ENCODE results near the gene VAPB. TPM values are rescaled to one million over a fixed set of nuclear protein-coding genes. Genes with fewer than 3 reads are reported as not detected.

The VAPB gene
- total and polyA plus RNA-seq, 4 experiments from 2014 or later: 27.6 to 40.1 (median 33.0) TPM

- intact Hi-C loops (cut with micrococcal nuclease): no loop called here
- DNase-seq: no peak
- Histone ChIP-seq H3K27ac (ENCODE audit: low read depth, low read length) (no peak overlapping the region), H3K36me3 (ENCODE audit: insufficient read depth, low read length) (no peaks in the 10 kb centered on the region), H3K4me3 (ENCODE audit: low read length in 2 of 2) (no peak overlapping the region), H3K27me3 (ENCODE audit: insufficient read depth, low read length) (no peaks in the 10 kb centered on the region), H3K9me3 (ENCODE audit: control insufficient read depth in 1 of 2, low read length in 2 of 2) (no peaks in the 10 kb centered on the region), H3K4me1 (ENCODE audit: insufficient read depth, low read length) (peaks cover 29% of the 10 kb centered on the region)
- POLR2A ChIA-PET (ENCODE audit: partially characterized antibody): interaction anchor here (1.0 kb wide), 1 partner anchor 9 kb away, joined by 3 read pairs; no protein-coding TSS in a partner anchor
- Mint-ChIP-seq H3K9me3 (peaks cover 0 to 2% (median 0%) of the 10 kb centered on the region in 8 donors), H3K4me3 (peak overlapping the region in 6 of 8 donors; percentile 9 to 87 (median 43)), H3K27me3 (no peaks in the 10 kb centered on the region), H3K27ac (peak overlapping the region in 6 of 7 donors; percentile 45 to 91 (median 82)), H3K4me1 (peaks cover 19 to 58% (median 46%) of the 10 kb centered on the region in 4 donors), H3K36me3 (peaks cover 33 to 43% of the 10 kb centered on the region in 2 donors)
- CTCF ChIA-PET (ENCODE audit: partially characterized antibody): no interaction called here
Observed at GRCh38 chr20:58416057-58416456, 27.0 kb downstream of the VAPB start.

GRCh38 chr20:58416835-58417234 lies 27.8 kb downstream of the VAPB start:
- H3K4me3 ChIP-seq (ENCODE audit: low read length in 2 of 2): no peak overlapping the region
- no peak overlapping the region for H3K27ac ChIP-seq (ENCODE audit: low read depth, low read length)
- intact Hi-C loops (cut with micrococcal nuclease): no loop called here

GRCh38 chr20:58417438-58417837 lies 28.4 kb downstream of the VAPB start:
- peaks cover 38 to 51% of the 10 kb centered on the region in 2 donors for H3K36me3 Mint-ChIP-seq
- H3K9me3 Mint-ChIP-seq: peaks cover 0 to 2% (median 0%) of the 10 kb centered on the region in 8 donors
- ChIA-PET POLR2A (ENCODE audit: partially characterized antibody) (interaction anchor here (0.6 to 1.0 kb wide), 2 partner anchors 10 to 40 kb away, joined by 3 read pairs; no protein-coding TSS in a partner anchor), CTCF (ENCODE audit: partially characterized antibody) (no interaction called here)
- H3K9me3 ChIP-seq (ENCODE audit: control insufficient read depth in 1 of 2, low read length in 2 of 2): no peaks in the 10 kb centered on the region
- H3K27me3 ChIP-seq (ENCODE audit: insufficient read depth, low read length): no peaks in the 10 kb centered on the region
- no peaks in the 10 kb centered on the region for H3K27me3 Mint-ChIP-seq
- H3K4me1 ChIP-seq (ENCODE audit: insufficient read depth, low read length): peaks cover 29% of the 10 kb centered on the region
- no peak for DNase-seq
- no peak overlapping the region for H3K4me3 ChIP-seq (ENCODE audit: low read length in 2 of 2)
- peak overlapping the region in 3 of 7 donors; percentile 32 to 91 (median 59) for H3K27ac Mint-ChIP-seq
- intact Hi-C loops (cut with micrococcal nuclease): no loop called here
- H3K4me3 Mint-ChIP-seq: no peak overlapping the region
- no peak overlapping the region for H3K27ac ChIP-seq (ENCODE audit: low read depth, low read length)
- H3K36me3 ChIP-seq (ENCODE audit: insufficient read depth, low read length): peaks cover 4% of the 10 kb centered on the region
- H3K4me1 Mint-ChIP-seq: peaks cover 19 to 54% (median 46%) of the 10 kb centered on the region in 4 donors

More at GRCh38 chr20:58416835-58417234, 27.8 kb downstream of the VAPB start:
- peaks cover 29% of the 10 kb centered on the region for H3K4me1 ChIP-seq (ENCODE audit: insufficient read depth, low read length)
- POLR2A ChIA-PET (ENCODE audit: partially characterized antibody): interaction anchor here (1.0 kb wide), 1 partner anchor 9 kb away, joined by 3 read pairs; no protein-coding TSS in a partner anchor
- peak in 4 of 5 donors; percentile 17 to 64 (median 34) for DNase-seq
- Mint-ChIP-seq H3K9me3 (peaks cover 0 to 2% (median 0%) of the 10 kb centered on the region in 8 donors), H3K4me1 (peaks cover 19 to 57% (median 48%) of the 10 kb centered on the region in 4 donors), H3K4me3 (peak overlapping the region; percentile 9 to 87 (median 56)), H3K27me3 (no peaks in the 10 kb centered on the region), H3K27ac (peak overlapping the region; percentile 45 to 91 (median 87)), H3K36me3 (peaks cover 33 to 46% of the 10 kb centered on the region in 2 donors)
- no peaks in the 10 kb centered on the region for H3K9me3 ChIP-seq (ENCODE audit: control insufficient read depth in 1 of 2, low read length in 2 of 2)
- no peaks in the 10 kb centered on the region for H3K27me3 ChIP-seq (ENCODE audit: insufficient read depth, low read length)
- CTCF ChIA-PET (ENCODE audit: partially characterized antibody): no interaction called here
- H3K36me3 ChIP-seq (ENCODE audit: insufficient read depth, low read length): peaks cover 4% of the 10 kb centered on the region

- Histone ChIP-seq H3K27me3 (ENCODE audit: insufficient read depth, low read length) (no peaks in the 10 kb centered on the region), H3K36me3 (ENCODE audit: insufficient read depth, low read length) (peaks cover 4% of the 10 kb centered on the region), H3K9me3 (ENCODE audit: control insufficient read depth in 1 of 2, low read length in 2 of 2) (no peaks in the 10 kb centered on the region), H3K4me3 (ENCODE audit: low read length in 2 of 2) (no peak overlapping the region), H3K27ac (ENCODE audit: low read depth, low read length) (no peak overlapping the region), H3K4me1 (ENCODE audit: insufficient read depth, low read length) (peaks cover 29% of the 10 kb centered on the region)
- peaks cover 19 to 56% (median 46%) of the 10 kb centered on the region in 4 donors for H3K4me1 Mint-ChIP-seq
- peak overlapping the region; percentile 6 to 87 (median 65) for H3K27ac Mint-ChIP-seq
- H3K36me3 Mint-ChIP-seq: peaks cover 38 to 56% of the 10 kb centered on the region in 2 donors
- intact Hi-C loops (cut with micrococcal nuclease): no loop called here
- peaks cover 0 to 2% (median 0%) of the 10 kb centered on the region in 8 donors for H3K9me3 Mint-ChIP-seq
- ChIA-PET POLR2A (ENCODE audit: partially characterized antibody) (no interaction called here), CTCF (ENCODE audit: partially characterized antibody) (no interaction called here)
- H3K4me3 Mint-ChIP-seq: no peak overlapping the region
- H3K27me3 Mint-ChIP-seq: no peaks in the 10 kb centered on the region
- DNase-seq: no peak
Observed at GRCh38 chr20:58418949-58419748, 30.1 kb downstream of the VAPB start.

DNA sequence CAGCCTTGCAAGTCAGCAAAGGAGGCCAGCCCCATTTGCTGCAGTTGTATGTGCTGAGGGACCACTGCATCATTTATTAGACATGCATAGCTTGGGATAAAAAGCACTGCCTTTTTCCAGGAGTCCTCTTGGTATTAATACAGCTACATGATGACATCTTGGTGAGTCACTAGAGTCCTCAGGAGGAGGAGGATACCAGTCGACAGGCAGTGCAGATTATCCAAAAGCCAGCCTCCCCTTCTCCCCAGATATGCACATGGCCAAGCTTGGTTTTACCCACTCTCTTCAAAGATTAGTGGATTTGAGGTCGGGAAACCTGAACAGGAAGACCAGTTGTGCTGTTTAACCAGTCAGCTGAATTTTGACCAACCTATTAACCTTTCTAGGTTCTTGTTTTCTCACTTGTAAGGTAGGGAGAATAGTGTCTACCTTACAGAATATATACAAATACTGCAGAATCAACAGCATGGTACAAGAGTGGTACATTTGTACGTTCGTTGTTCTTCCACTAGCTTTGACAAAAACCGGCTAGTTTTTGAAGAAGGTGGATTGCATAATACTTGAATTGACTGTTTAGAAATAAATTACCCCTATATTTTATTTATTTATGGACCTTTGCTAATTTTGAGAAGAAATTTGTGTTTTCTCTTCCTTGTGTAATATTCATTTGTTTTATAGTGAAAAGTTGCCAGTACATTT lies 31.9 kb downstream of the VAPB start:
- Histone ChIP-seq H3K27ac (ENCODE audit: low read depth, low read length) (no peak overlapping the region), H3K27me3 (ENCODE audit: insufficient read depth, low read length) (no peaks in the 10 kb centered on the region), H3K4me1 (ENCODE audit: insufficient read depth, low read length) (peaks cover 18% of the 10 kb centered on the region), H3K36me3 (ENCODE audit: insufficient read depth, low read length) (peaks cover 4% of the 10 kb centered on the region), H3K9me3 (ENCODE audit: control insufficient read depth in 1 of 2, low read length in 2 of 2) (no peaks in the 10 kb centered on the region), H3K4me3 (ENCODE audit: low read length in 2 of 2) (no peak overlapping the region)
- H3K4me3 Mint-ChIP-seq: no peak overlapping the region
- no peak for DNase-seq
- H3K27me3 Mint-ChIP-seq: no peaks in the 10 kb centered on the region
- ChIA-PET POLR2A (ENCODE audit: partially characterized antibody) (no interaction called here), CTCF (ENCODE audit: partially characterized antibody) (interaction anchor here (0.9 to 1.0 kb wide), 2 partner anchors 9 to 32 kb away, joined by 3 read pairs; partner anchors contain the start of gene VAPB)
- H3K36me3 Mint-ChIP-seq: peaks cover 39 to 60% of the 10 kb centered on the region in 2 donors
- H3K9me3 Mint-ChIP-seq: no peaks in the 10 kb centered on the region
- intact Hi-C loops (cut with micrococcal nuclease): no loop called here
- peak overlapping the region in 2 of 7 donors; percentile 9 to 13 for H3K27ac Mint-ChIP-seq
- peaks cover 16 to 52% (median 43%) of the 10 kb centered on the region in 4 donors for H3K4me1 Mint-ChIP-seq

GRCh38 chr20:58421497-58421850 lies 32.4 kb downstream of the VAPB start:
- no peaks in the 10 kb centered on the region for H3K27me3 ChIP-seq (ENCODE audit: insufficient read depth, low read length)
- no peak overlapping the region for H3K4me3 ChIP-seq (ENCODE audit: low read length in 2 of 2)
- H3K9me3 ChIP-seq (ENCODE audit: control insufficient read depth in 1 of 2, low read length in 2 of 2): no peaks in the 10 kb centered on the region
- peak overlapping the region in 1 of 7 donors; percentile 9 for H3K27ac Mint-ChIP-seq
- H3K27ac ChIP-seq (ENCODE audit: low read depth, low read length): no peak overlapping the region
- ChIA-PET CTCF (ENCODE audit: partially characterized antibody) (no interaction called here), POLR2A (ENCODE audit: partially characterized antibody) (no interaction called here)
- intact Hi-C loops (cut with micrococcal nuclease): no loop called here
- H3K9me3 Mint-ChIP-seq: no peaks in the 10 kb centered on the region
- peaks cover 13% of the 10 kb centered on the region for H3K4me1 ChIP-seq (ENCODE audit: insufficient read depth, low read length)
- peaks cover 4% of the 10 kb centered on the region for H3K36me3 ChIP-seq (ENCODE audit: insufficient read depth, low read length)
- DNase-seq: no peak
- H3K27me3 Mint-ChIP-seq: no peaks in the 10 kb centered on the region
- H3K36me3 Mint-ChIP-seq: peaks cover 38 to 60% of the 10 kb centered on the region in 2 donors
- peaks cover 11 to 47% (median 38%) of the 10 kb centered on the region in 4 donors for H3K4me1 Mint-ChIP-seq
- H3K4me3 Mint-ChIP-seq: no peak overlapping the region

Measured in CD4-positive, alpha-beta memory T cell (primary cell).